K562 (cell line): ENCODE data around the gene HLCS. TPM values are rescaled to one million over a fixed set of nuclear protein-coding genes. Genes with fewer than 3 reads are reported as not detected.

Source experiments
- ATAC-seq: fragments of 200-7000 bp; cut with Tn5 transposase; 3 replicates; pipeline ENCODE4 v1.9.1; 2020; ENCODE audit warnings: moderate library complexity
- BruUV-seq: library from RNA; stranded (reverse); fragments of 400-500 nt; replicated peaks from 2 replicates; lab custom pipeline; 2021; lab: Mats Ljungman, UMichigan
- CTCF ChIA-PET: fragments of 300-600 bp; formaldehyde crosslinking; extraction: SDS; loops from one replicate; lab custom pipeline; 2021; ENCODE audit warnings: low intra/inter-chr PET ratio; lab: Yijun Ruan, JAX
- POLR2A ChIA-PET: fragments of 300-600, 350-650 bp; sonication (Branson Sonifier 250); formaldehyde crosslinking; extraction: SDS; loops from one replicate; lab custom pipeline; 2021; ENCODE audit warnings: antibody characterized with exemption, inconsistent platforms; lab: Yijun Ruan, JAX
- DNase-seq, 4 experiments: peaks; one replicate each; pipeline versions ENCODE4 v3.0.0 to v3.0.0-alpha.2; 2011 to 2018; ENCODE audit warnings: low spot score in 3 of 4, mixed read lengths in 3 of 4; ENCODE audit errors: extremely low read depth in 1 of 4
- FAIRE-seq: peaks from 2 replicates; lab custom pipeline; 2011; peaks lifted over from hg19 to GRCh38; lab: Jason Lieb, UNC
- H2AFZ ChIP-seq: 2 replicates; pipeline ENCODE4 v1.6.0; 2011; ENCODE audit warnings: low read depth, low read length, control low read depth, inconsistent platforms
- H3K27ac ChIP-seq: fragments of 200-600 bp; 3 replicates; pipeline ENCODE4 v1.8.0; 2011; ENCODE audit warnings: low read depth, mild to moderate bottlenecking, control low read depth, inconsistent platforms, low read length, moderate library complexity, mixed read lengths; ENCODE audit errors: extremely low read depth
- H3K27me3 ChIP-seq, 2 experiments: fragments of 300-600 bp in 1 of 2; 2 replicates in 1 of 2; 3 replicates in 1 of 2; pipeline versions ENCODE4 v1.6.0 to v1.8.0; 2011; ENCODE audit warnings: inconsistent platforms in 2 of 2, low read length in 2 of 2, mild to moderate bottlenecking in 1 of 2, mixed read lengths in 1 of 2, moderate library complexity in 1 of 2; ENCODE audit not compliant: control insufficient read depth in 2 of 2, insufficient read depth in 2 of 2
- H3K36me3 ChIP-seq: fragments of 300-600 bp; 3 replicates; pipeline ENCODE4 v1.8.0; 2011; ENCODE audit warnings: mild to moderate bottlenecking, low read length, inconsistent platforms; ENCODE audit not compliant: control insufficient read depth, insufficient read depth
- H3K4me1 ChIP-seq, 2 experiments: fragments of 200-600 bp in 1 of 2; replicated peaks in 1 of 2; 2 replicates in 1 of 2; 3 replicates in 1 of 2; pipeline versions ENCODE4 v1.5.1 to v1.8.0; 2011; ENCODE audit warnings: inconsistent platforms in 2 of 2, low read length in 2 of 2, mild to moderate bottlenecking in 1 of 2, mixed read lengths in 1 of 2, moderate library complexity in 1 of 2; ENCODE audit not compliant: control insufficient read depth in 2 of 2, insufficient read depth in 2 of 2
- H3K4me2 ChIP-seq: 2 replicates; pipeline ENCODE4 v1.6.1; 2011; ENCODE audit warnings: low read length, control low read depth, inconsistent platforms, mixed read lengths; ENCODE audit not compliant: insufficient read depth
- H3K4me3 ChIP-seq: fragments of 200-600 bp; sonication (generic), shearing (Covaris generic); 2 replicates; pipeline ENCODE4 v1.5.1; 2016; ENCODE audit warnings: control low read depth, inconsistent platforms
- H3K79me2 ChIP-seq: fragments of 200-600 bp; 3 replicates; pipeline ENCODE4 v1.8.0; 2011; ENCODE audit warnings: low read length, inconsistent platforms; ENCODE audit not compliant: control insufficient read depth, insufficient read depth
- H3K9ac ChIP-seq, 2 experiments: 2 replicates each; pipeline versions ENCODE4 v1.6.0 to v1.6.1; 2011; ENCODE audit warnings: low read depth in 2 of 2, low read length in 2 of 2, control low read depth in 1 of 2, inconsistent platforms in 1 of 2, mild to moderate bottlenecking in 1 of 2, mixed read lengths in 1 of 2; ENCODE audit not compliant: insufficient read depth in 1 of 2
- H3K9me1 ChIP-seq: one replicate; pipeline ENCODE4 v1.6.0; 2011; ENCODE audit warnings: inconsistent platforms, mild to moderate bottlenecking, low read length, moderate library complexity; ENCODE audit not compliant: control insufficient read depth, insufficient read depth
- H3K9me3 ChIP-seq: replicated peaks from 2 replicates; pipeline ENCODE4 v1.5.1; 2011; ENCODE audit warnings: low read depth, low read length, inconsistent platforms; ENCODE audit not compliant: control insufficient read depth, insufficient read depth
- H4K20me1 ChIP-seq: replicated peaks from 2 replicates; pipeline ENCODE4 v1.6.1; 2011; ENCODE audit warnings: low read length, inconsistent platforms, mixed read lengths; ENCODE audit not compliant: control insufficient read depth, insufficient read depth
- HDAC1 ChIP-seq, 2 experiments: fragments of 450-650 bp; IDR thresholded peaks; 2 replicates each; pipeline ENCODE4 v1.6.1; 2016 to 2017; ENCODE audit warnings: inconsistent platforms in 1 of 2, mild to moderate bottlenecking in 1 of 2, moderate library complexity in 1 of 2
- RUNX1 ChIP-seq: sonication (generic); IDR thresholded peaks from 2 replicates; pipeline ENCODE4 v1.6.1; 2016; ENCODE audit warnings: antibody characterized with exemption, low read depth
- ZFPM2 ChIP-seq: fragments of 250-450 bp; sonication (Bioruptor Pico); IDR thresholded peaks from 2 replicates; pipeline ENCODE4 v1.5.1; 2022; ENCODE audit warnings: mild to moderate bottlenecking
- ZNF311 ChIP-seq: fragments of 250-450 bp; sonication (Bioruptor Pico); IDR thresholded peaks from 2 replicates; pipeline ENCODE4 v1.4.0; 2020; ENCODE audit warnings: mild to moderate bottlenecking, moderate library complexity
- ZNF778 ChIP-seq: fragments of 450-650 bp; formaldehyde crosslinking; IDR thresholded peaks from 2 replicates; pipeline ENCODE4 v1.4.0; 2020; ENCODE audit warnings: mild to moderate bottlenecking, moderate library complexity
- WGBS: fragments of 100-300 bp; shearing (Covaris generic); methylation state at CpG from one replicate; pipeline ENCODE4 v1.1.6; 2016; ENCODE audit warnings: low coverage, mixed read lengths; ENCODE audit not compliant: insufficient coverage; ENCODE audit errors: missing lambda C conversion rate; 5-methylcytosine and 5-hydroxymethylcytosine counted together
- in situ Hi-C: fragments of 300-500 bp; cut with MboI; formaldehyde crosslinking; loops from 4 replicates; pipeline ENCODE4 v1.15.0; 2018; ENCODE audit warnings: inconsistent platforms, mixed read lengths
- intact Hi-C: fragments of 100-400 bp; cut with micrococcal nuclease; formaldehyde crosslinking; loops from 2 replicates; pipeline ENCODE4 v1.14.2; 2022
- polyA plus RNA-seq, 8 experiments: library from polyadenylated mRNA; depleted of rRNA in 4 of 8; stranded (reverse) in 5 of 8; unstranded in 3 of 8; fragments of >200 nt; fragmentation: Nextera tagmentation in 2 of 8; fragmentation: Illumina TruSeq in 1 of 8; extraction: Ambion mirVana in 2 of 8; extraction: Trizol in 1 of 8; gene quantifications; 2 replicates each; pipeline versions ENCODE4 v1.2.1 to v1.2.3, GENCODE V29; 2011 to 2014; ENCODE audit warnings: inconsistent platforms in 1 of 8, missing spikeins in 1 of 8
- total RNA-seq, 7 experiments: library from RNA; depleted of rRNA in 6 of 7; stranded (reverse); fragments of >200 nt in 6 of 7; fragmentation: Illumina TruSeq in 2 of 7; extraction: Trizol in 2 of 7; gene quantifications; 2 replicates each; pipeline versions ENCODE4 v1.2.1 to v1.2.3, GENCODE V29; 2011 to 2021; ENCODE audit warnings: low replicate concordance in 1 of 7
- TF ChIP-seq, protein P1 (sequence below), 3 experiments: IDR thresholded peaks in 2 of 3; conservative IDR thresholded peaks in 1 of 3; 2 replicates each; pipeline ENCODE4 v1.5.1; 2011 to 2012; ENCODE audit warnings: low read length in 3 of 3, mild to moderate bottlenecking in 3 of 3, control low read depth in 2 of 3, improper control_type of control experiment in 1 of 3, inconsistent platforms in 1 of 3, low read depth in 1 of 3, mixed read lengths in 1 of 3, moderate library complexity in 1 of 3; ENCODE audit not compliant: insufficient read depth in 2 of 3
- TF ChIP-seq, protein P2 (sequence below): fragments of 250-450 bp; sonication (Bioruptor Pico); IDR thresholded peaks from 2 replicates; pipeline ENCODE4 v1.5.0; 2021; ENCODE audit warnings: mild to moderate bottlenecking, moderate library complexity

HLCS gene
- total and polyA plus RNA-seq, 9 of the 15 experiments (the other 6 are each of a cell fraction or from before 2014, with no cell fraction given): 3.0 to 21.5 (median 17.1) TPM

DNA sequence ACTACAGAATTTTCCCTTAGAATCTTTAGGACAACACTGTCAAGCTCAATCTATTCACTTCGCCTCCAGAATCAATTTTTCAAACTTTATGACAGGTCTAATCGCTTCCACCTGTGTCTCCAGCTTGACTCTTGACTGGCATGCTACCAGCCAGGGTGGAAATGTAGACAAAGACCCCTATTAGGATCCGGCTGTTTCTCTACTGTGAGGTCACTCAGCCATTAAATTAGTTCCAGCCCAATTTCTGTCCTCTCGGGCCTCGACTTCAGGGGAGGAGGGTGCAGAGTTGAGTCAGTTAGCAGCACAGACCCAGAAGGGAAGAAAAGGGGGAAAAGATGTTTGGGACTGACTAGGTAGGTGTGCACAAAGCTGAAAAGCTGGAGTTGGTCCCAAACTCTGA lies 78.5 kb downstream of the HLCS start:
- no peaks in the 10 kb centered on the region for H4K20me1 ChIP-seq
- H3K27me3 ChIP-seq: no peaks in the 10 kb centered on the region
- DNase-seq (no peak), ATAC-seq (no peak), FAIRE-seq (no peak)
- H3K27ac ChIP-seq: no peak overlapping the region
- H3K4me2 ChIP-seq: no peak overlapping the region
- H2AFZ ChIP-seq: no peak overlapping the region
- 73% methylated on average over 5 of the region's 5 CpGs for WGBS
- no peak overlapping the region for H3K9ac ChIP-seq
- intact Hi-C loops: no loop called here
- peaks cover 0 to 4% of the 10 kb centered on the region in 2 experiments; a peak in 2 of 5 replicates for H3K4me1 ChIP-seq
- peaks cover 8% of the 10 kb centered on the region for H3K9me3 ChIP-seq
- peaks cover 3% of the 10 kb centered on the region for H3K9me1 ChIP-seq
- ChIA-PET CTCF (no interaction called here), POLR2A (interaction anchor here (0.5 to 1.9 kb wide), 4 partner anchors 10 to 142 kb away, joined by 3 to 8 read pairs (median 4); no protein-coding TSS in a partner anchor)
- in situ Hi-C loops: no loop called here
- peaks cover 6% of the 10 kb centered on the region; the same call in 1 of the 3 replicates for H3K36me3 ChIP-seq
- BruUV-seq: no TSS peak
- H3K4me3 ChIP-seq: no peak overlapping the region
- TF ChIP-seq, protein P1, sequence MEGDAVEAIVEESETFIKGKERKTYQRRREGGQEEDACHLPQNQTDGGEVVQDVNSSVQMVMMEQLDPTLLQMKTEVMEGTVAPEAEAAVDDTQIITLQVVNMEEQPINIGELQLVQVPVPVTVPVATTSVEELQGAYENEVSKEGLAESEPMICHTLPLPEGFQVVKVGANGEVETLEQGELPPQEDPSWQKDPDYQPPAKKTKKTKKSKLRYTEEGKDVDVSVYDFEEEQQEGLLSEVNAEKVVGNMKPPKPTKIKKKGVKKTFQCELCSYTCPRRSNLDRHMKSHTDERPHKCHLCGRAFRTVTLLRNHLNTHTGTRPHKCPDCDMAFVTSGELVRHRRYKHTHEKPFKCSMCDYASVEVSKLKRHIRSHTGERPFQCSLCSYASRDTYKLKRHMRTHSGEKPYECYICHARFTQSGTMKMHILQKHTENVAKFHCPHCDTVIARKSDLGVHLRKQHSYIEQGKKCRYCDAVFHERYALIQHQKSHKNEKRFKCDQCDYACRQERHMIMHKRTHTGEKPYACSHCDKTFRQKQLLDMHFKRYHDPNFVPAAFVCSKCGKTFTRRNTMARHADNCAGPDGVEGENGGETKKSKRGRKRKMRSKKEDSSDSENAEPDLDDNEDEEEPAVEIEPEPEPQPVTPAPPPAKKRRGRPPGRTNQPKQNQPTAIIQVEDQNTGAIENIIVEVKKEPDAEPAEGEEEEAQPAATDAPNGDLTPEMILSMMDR (IDR thresholded peaks at IDR 0.05 in 2 of 3, conservative IDR thresholded peaks at IDR 0.05 in 1 of 3; ENCODE audit: insufficient read depth in 2 of 3, low read depth in 1 of 3, low read length in 3 of 3): no peak
- TF ChIP-seq ZFPM2 (no peak), ZNF311 (no peak), ZNF778 (CRISPR knock-in tag) (no peak), RUNX1 (no peak), HDAC1 (IDR thresholded peaks at IDR 0.05) (no peak)
- TF ChIP-seq, protein P2, sequence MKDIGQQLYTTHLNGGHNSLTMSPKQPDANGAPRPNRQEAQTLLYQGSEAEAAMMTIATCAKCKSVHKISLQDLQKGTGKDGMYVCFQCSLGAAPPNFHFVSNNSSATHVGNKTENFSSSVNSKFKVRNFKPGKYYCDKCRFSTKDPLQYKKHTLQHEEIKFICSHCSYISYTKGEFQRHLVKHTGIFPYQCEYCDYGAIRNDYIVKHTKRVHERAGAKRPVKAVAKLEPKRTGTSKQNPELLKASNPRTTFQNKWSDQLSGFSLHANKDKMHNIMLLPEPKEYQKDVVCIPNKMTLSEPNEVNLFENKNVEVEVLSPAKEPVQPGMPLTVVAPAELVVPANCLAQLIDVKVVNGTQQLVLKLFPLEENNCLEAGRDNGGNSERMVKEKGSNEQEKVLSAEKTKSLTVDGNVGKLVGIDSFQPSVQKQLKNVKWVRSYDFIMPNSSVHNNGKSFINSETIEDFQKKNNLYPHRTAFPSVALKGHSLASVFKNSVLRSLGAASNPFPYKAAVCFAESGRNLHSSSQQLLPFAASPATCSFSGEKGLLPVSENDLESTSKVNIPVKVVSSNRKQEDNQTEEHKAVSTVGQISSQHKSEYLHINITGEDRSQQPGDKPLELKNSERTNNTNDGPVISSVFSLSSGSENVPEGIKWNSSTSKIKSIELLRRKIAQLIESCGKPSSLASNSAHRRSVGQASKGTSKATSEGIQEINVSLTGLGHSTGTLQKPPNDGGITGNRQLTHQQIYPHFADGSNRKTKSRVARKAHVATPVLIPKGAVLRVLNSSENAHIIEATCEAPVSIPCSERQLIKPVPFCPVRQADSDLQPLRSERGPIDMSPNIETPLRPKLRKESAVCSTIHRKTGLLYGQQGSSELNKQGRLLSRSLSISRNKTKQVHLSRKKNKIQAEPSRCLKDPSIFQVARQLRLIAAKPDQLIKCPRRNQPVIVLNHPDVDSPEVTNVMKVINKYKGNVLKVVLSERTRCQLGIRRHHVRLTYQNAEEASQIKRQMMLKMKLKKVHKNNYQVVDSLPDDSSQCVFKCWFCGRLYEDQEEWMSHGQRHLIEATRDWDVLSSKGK (CRISPR knock-in tag): no peak
- H3K79me2 ChIP-seq: no peaks in the 10 kb centered on the region
